Activated CD8-positive, alpha-beta T cell treated with anti-CD3 and anti-CD28 coated beads, Interleukin-2, amount 10 ng/mL, durations not matched to agents 7 days and 5 days (primary cell): ENCODE measurements around the gene PXDN. TPM values are rescaled to one million over a fixed set of nuclear protein-coding genes. Genes with fewer than 3 reads are reported as not detected.

Source experiments
- ATAC-seq: fragments of 150-1000 bp; cut with Tn5 transposase; one replicate; pipeline ENCODE4 v1.10.0; 2021; ENCODE audit warnings: moderate library complexity
- CTCF ChIA-PET: fragments of 350-600 bp; sonication (Branson Sonifier 250); formaldehyde crosslinking; loops from one replicate; lab custom pipeline; 2021; ENCODE audit warnings: antibody characterized with exemption; lab: Charles Lee
- POLR2A ChIA-PET: fragments of 350-600 bp; sonication (Branson Sonifier 250); formaldehyde crosslinking; loops from one replicate; lab custom pipeline; 2021; ENCODE audit warnings: antibody characterized with exemption; lab: Charles Lee
- DNase-seq: peaks from one replicate; pipeline ENCODE4 v3.0.0-alpha.2; 2020
- H3K27ac Mint-ChIP-seq: one replicate; pipeline ENCODE4 v1.8.0; 2021; ENCODE audit warnings: mild to moderate bottlenecking, mixed read lengths
- H3K27me3 Mint-ChIP-seq: one replicate; pipeline ENCODE4 v1.8.0; 2021; ENCODE audit warnings: low read depth, mixed read lengths
- H3K36me3 Mint-ChIP-seq: one replicate; pipeline ENCODE4 v1.8.0; 2021; ENCODE audit warnings: low read depth, mixed read lengths
- H3K4me1 Mint-ChIP-seq: one replicate; pipeline ENCODE4 v1.8.0; 2021; ENCODE audit warnings: low read depth, mixed read lengths
- H3K4me3 Mint-ChIP-seq: one replicate; pipeline ENCODE4 v1.8.0; 2021; ENCODE audit warnings: mild to moderate bottlenecking, mixed read lengths
- H3K9me3 Mint-ChIP-seq: one replicate; pipeline ENCODE4 v1.8.0; 2022; ENCODE audit warnings: mixed read lengths; ENCODE audit not compliant: insufficient read depth
- total RNA-seq, 2 experiments: library from RNA; stranded (reverse); gene quantifications; one replicate each; pipeline ENCODE4 v1.2.3, GENCODE V29; 2021

Gene PXDN
- total RNA-seq, 2 experiments from 2014 or later, result 0.26 to 0.92 TPM

- ATAC-seq (peak; percentile 65), DNase-seq (peak; percentile 54)
- Mint-ChIP-seq H3K27me3 (peaks cover 8% of the 10 kb centered on the region), H3K9me3 (peaks cover 4% of the 10 kb centered on the region), H3K4me3 (no peak overlapping the region), H3K27ac (no peak overlapping the region), H3K4me1 (no peaks in the 10 kb centered on the region), H3K36me3 (peaks cover 4% of the 10 kb centered on the region)
- ChIA-PET CTCF (interaction anchor here (0.6 to 1.7 kb wide), 8 partner anchors 10 to 26 kb away, joined by 3 to 5 read pairs (median 4); no protein-coding TSS in a partner anchor), POLR2A (no interaction called here)
These were observed 6.8 kb upstream of the PXDN start for GRCh38 chr2:1750933-1751766.

GRCh38 chr2:1750270-1750932 is 6.1 kb upstream of the PXDN start:
- Mint-ChIP-seq H3K4me3 (no peak overlapping the region), H3K9me3 (no peaks in the 10 kb centered on the region), H3K4me1 (no peaks in the 10 kb centered on the region), H3K36me3 (peaks cover 4% of the 10 kb centered on the region), H3K27ac (no peak overlapping the region), H3K27me3 (peaks cover 12% of the 10 kb centered on the region)
- DNase-seq (peak; percentile 2), ATAC-seq (no peak)
- ChIA-PET CTCF (interaction anchor here (0.6 to 1.7 kb wide), 8 partner anchors 13 to 198 kb away, joined by 3 to 5 read pairs (median 4); no protein-coding TSS in a partner anchor), POLR2A (no interaction called here)

GRCh38 chr2:1749489-1750119 is 5.3 kb upstream of the PXDN start:
- H3K36me3 Mint-ChIP-seq, result no peaks in the 10 kb centered on the region
- POLR2A ChIA-PET, result no interaction called here
- no peak overlapping the region for H3K4me3 Mint-ChIP-seq
- H3K27ac Mint-ChIP-seq, result no peak overlapping the region
- H3K27me3 Mint-ChIP-seq, result peaks cover 15% of the 10 kb centered on the region
- H3K4me1 Mint-ChIP-seq, result peaks cover 3% of the 10 kb centered on the region
- ATAC-seq, result no peak
- no peaks in the 10 kb centered on the region for H3K9me3 Mint-ChIP-seq
- CTCF ChIA-PET, result interaction anchor here (0.6 to 1.7 kb wide), 3 partner anchors 15 to 199 kb away, joined by 3 to 5 read pairs (median 3); no protein-coding TSS in a partner anchor
- no peak for DNase-seq

GRCh38 chr2:1748741-1749488 is 4.6 kb upstream of the PXDN start:
- Mint-ChIP-seq H3K36me3 (no peaks in the 10 kb centered on the region), H3K4me1 (peaks cover 3% of the 10 kb centered on the region), H3K9me3 (no peaks in the 10 kb centered on the region), H3K4me3 (no peak overlapping the region), H3K27ac (no peak overlapping the region), H3K27me3 (peaks cover 16% of the 10 kb centered on the region)
- DNase-seq, result no peak
- ATAC-seq, result no peak
- ChIA-PET POLR2A (no interaction called here), CTCF (no interaction called here)

- ChIA-PET POLR2A (no interaction called here), CTCF (no interaction called here)
- ATAC-seq (no peak), DNase-seq (peak; percentile 16)
- Mint-ChIP-seq H3K4me1 (peaks cover 3% of the 10 kb centered on the region), H3K9me3 (no peaks in the 10 kb centered on the region), H3K27ac (no peak overlapping the region), H3K36me3 (no peaks in the 10 kb centered on the region), H3K27me3 (peaks cover 16% of the 10 kb centered on the region), H3K4me3 (no peak overlapping the region)
These were observed 3.9 kb upstream of the PXDN start for GRCh38 chr2:1748176-1748740.

- POLR2A ChIA-PET, result no interaction called here
- H3K27me3 Mint-ChIP-seq, result peaks cover 22% of the 10 kb centered on the region
- no peak for ATAC-seq
- no peaks in the 10 kb centered on the region for H3K9me3 Mint-ChIP-seq
- H3K4me1 Mint-ChIP-seq, result peaks cover 8% of the 10 kb centered on the region
- no peak overlapping the region for H3K4me3 Mint-ChIP-seq
- DNase-seq, result peak; percentile 7
- H3K36me3 Mint-ChIP-seq, result no peaks in the 10 kb centered on the region
- CTCF ChIA-PET, result no interaction called here
- H3K27ac Mint-ChIP-seq, result no peak overlapping the region
These were observed 3.0 kb upstream of the PXDN start for GRCh38 chr2:1747065-1747941.

GRCh38 chr2:1746174-1747064 is 2.1 kb upstream of the PXDN start:
- H3K27me3 Mint-ChIP-seq, result peaks cover 29% of the 10 kb centered on the region
- peak; percentile 17 for DNase-seq
- ATAC-seq, result no peak
- H3K4me1 Mint-ChIP-seq, result peaks cover 9% of the 10 kb centered on the region
- CTCF ChIA-PET, result no interaction called here
- H3K4me3 Mint-ChIP-seq, result no peak overlapping the region
- POLR2A ChIA-PET, result no interaction called here
- H3K27ac Mint-ChIP-seq, result no peak overlapping the region
- H3K9me3 Mint-ChIP-seq, result no peaks in the 10 kb centered on the region
- no peaks in the 10 kb centered on the region for H3K36me3 Mint-ChIP-seq

- H3K4me3 Mint-ChIP-seq, result no peak overlapping the region
- CTCF ChIA-PET, result no interaction called here
- POLR2A ChIA-PET, result no interaction called here
- H3K4me1 Mint-ChIP-seq, result peaks cover 9% of the 10 kb centered on the region
- H3K36me3 Mint-ChIP-seq, result no peaks in the 10 kb centered on the region
- DNase-seq, result peak; percentile 11
- no peak for ATAC-seq
- no peaks in the 10 kb centered on the region for H3K9me3 Mint-ChIP-seq
- H3K27me3 Mint-ChIP-seq, result peaks cover 33% of the 10 kb centered on the region
- H3K27ac Mint-ChIP-seq, result no peak overlapping the region
These were observed 1.1 kb upstream of the PXDN start for GRCh38 chr2:1745171-1746023.

- Mint-ChIP-seq H3K4me1 (peaks cover 9% of the 10 kb centered on the region), H3K27ac (no peak overlapping the region), H3K36me3 (no peaks in the 10 kb centered on the region), H3K27me3 (peaks cover 33% of the 10 kb centered on the region), H3K9me3 (no peaks in the 10 kb centered on the region), H3K4me3 (no peak overlapping the region)
- POLR2A ChIA-PET, result no interaction called here
- CTCF ChIA-PET, result no interaction called here
- DNase-seq (peak; percentile 17), ATAC-seq (no peak)
These were observed 217 bp downstream of the PXDN start for GRCh38 chr2:1744151-1744445.
